Activated naive CD8-positive, alpha-beta T cell (primary cell): ENCODE measurements around the gene MRPS24.
"Not testable (repeated sequence)": the region's sequence is repeated elsewhere in the genome, so short reads cannot be mapped to it uniquely, and the experiment has no call there.

Source experiments
- H3K27ac Mint-ChIP-seq: one replicate; pipeline ENCODE4 v1.8.0; 2021; ENCODE audit warnings: mixed read lengths
- H3K27me3 Mint-ChIP-seq: one replicate; pipeline ENCODE4 v1.8.0; 2021; ENCODE audit warnings: mixed read lengths
- H3K36me3 Mint-ChIP-seq: one replicate; pipeline ENCODE4 v1.8.0; 2021; ENCODE audit warnings: mixed read lengths
- H3K4me1 Mint-ChIP-seq: one replicate; pipeline ENCODE4 v1.8.0; 2021; ENCODE audit warnings: low read depth, mixed read lengths
- H3K4me3 Mint-ChIP-seq: one replicate; pipeline ENCODE4 v1.8.0; 2021; ENCODE audit warnings: mild to moderate bottlenecking, mixed read lengths
- H3K9me3 Mint-ChIP-seq: one replicate; pipeline ENCODE4 v1.8.0; 2021; ENCODE audit warnings: low read depth, mixed read lengths

The MRPS24 gene

GRCh38 chr7:43834463-43835251 lies 34.7 kb downstream of the MRPS24 start:
- Mint-ChIP-seq H3K27me3 (no peaks in the 10 kb centered on the region), H3K4me3 (peak overlapping the region; percentile 82), H3K27ac (peak overlapping the region; percentile 95), H3K9me3 (peaks cover 7% of the 10 kb centered on the region), H3K36me3 (peaks cover 10% of the 10 kb centered on the region), H3K4me1 (peaks cover 22% of the 10 kb centered on the region)

GRCh38 chr7:43830917-43831316 lies 38.4 kb downstream of the MRPS24 start:
- not testable (repeated sequence) for H3K4me3 Mint-ChIP-seq

GRCh38 chr7:43825391-43825808 lies 43.9 kb downstream of the MRPS24 start:
- H3K4me3 Mint-ChIP-seq, result no peak overlapping the region
- H3K9me3 Mint-ChIP-seq, result no peaks in the 10 kb centered on the region
- H3K27ac Mint-ChIP-seq, result no peak overlapping the region
- no peaks in the 10 kb centered on the region for H3K36me3 Mint-ChIP-seq
- peaks cover 15% of the 10 kb centered on the region for H3K27me3 Mint-ChIP-seq
- no peaks in the 10 kb centered on the region for H3K4me1 Mint-ChIP-seq

More at GRCh38 chr7:43830917-43831316, 38.4 kb downstream of the MRPS24 start:
- peaks cover 10% of the 10 kb centered on the region for H3K36me3 Mint-ChIP-seq
- not testable (repeated sequence) for H3K27ac Mint-ChIP-seq, H3K27me3 Mint-ChIP-seq, H3K9me3 Mint-ChIP-seq
- peaks cover 17% of the 10 kb centered on the region for H3K4me1 Mint-ChIP-seq

GRCh38 chr7:43824963-43825362 lies 44.4 kb downstream of the MRPS24 start:
- Mint-ChIP-seq H3K4me1 (no peaks in the 10 kb centered on the region), H3K27ac (no peak overlapping the region), H3K36me3 (no peaks in the 10 kb centered on the region), H3K9me3 (no peaks in the 10 kb centered on the region), H3K4me3 (no peak overlapping the region), H3K27me3 (peaks cover 15% of the 10 kb centered on the region)

GRCh38 chr7:43824513-43824912 lies 44.8 kb downstream of the MRPS24 start:
- H3K4me3 Mint-ChIP-seq, H3K27ac Mint-ChIP-seq, H3K4me1 Mint-ChIP-seq, H3K9me3 Mint-ChIP-seq, H3K36me3 Mint-ChIP-seq: not testable (repeated sequence)
- H3K27me3 Mint-ChIP-seq, result peaks cover 15% of the 10 kb centered on the region

- Mint-ChIP-seq H3K27me3 (peaks cover 12% of the 10 kb centered on the region), H3K9me3 (no peaks in the 10 kb centered on the region), H3K36me3 (no peaks in the 10 kb centered on the region), H3K27ac (no peak overlapping the region), H3K4me3 (no peak overlapping the region), H3K4me1 (no peaks in the 10 kb centered on the region)
Measured at GRCh38 chr7:43823941-43824340, 45.4 kb downstream of the MRPS24 start.

GRCh38 chr7:43823425-43823824 lies 45.9 kb downstream of the MRPS24 start:
- not testable (repeated sequence) for H3K9me3 Mint-ChIP-seq, H3K4me3 Mint-ChIP-seq, H3K27ac Mint-ChIP-seq, H3K4me1 Mint-ChIP-seq, H3K36me3 Mint-ChIP-seq
- peaks cover 10% of the 10 kb centered on the region for H3K27me3 Mint-ChIP-seq
